Psoas muscle (tissue), 8 donors: ENCODE data around the gene FBXO48. TPM values are rescaled to one million over a fixed set of nuclear protein-coding genes. Genes with fewer than 3 reads are reported as not detected.

Source experiments
- ATAC-seq, 4 donors: fragments of 200-7000 bp; cut with Tn5 transposase; one replicate each; pipeline ENCODE4 v1.9.1; 2020; ENCODE audit warnings: moderate library complexity in 3 of 4, mild to moderate bottlenecking in 2 of 4
- DNase-seq, 2 donors: peaks; one replicate each; pipeline ENCODE4 v3.0.0-alpha.2; 2020
- H3K27ac ChIP-seq: fragments of 200-600 bp; one replicate; pipeline ENCODE4 v1.8.0; 2022
- H3K27me3 ChIP-seq, 3 donors: fragments of 200-600 bp in 1 of 3; one replicate each; pipeline versions ENCODE4 v1.6.1 to v1.8.0; 2013 to 2022; ENCODE audit warnings: low read length in 2 of 3, mild to moderate bottlenecking in 2 of 3, moderate library complexity in 1 of 3; ENCODE audit not compliant: insufficient read depth in 3 of 3
- H3K36me3 ChIP-seq, 2 donors: fragments of 200-600 bp in 1 of 2; one replicate each; pipeline versions ENCODE4 v1.6.1 to v1.8.0; 2013 to 2022; ENCODE audit warnings: low read depth in 1 of 2, mild to moderate bottlenecking in 1 of 2, moderate library complexity in 1 of 2; ENCODE audit not compliant: insufficient read depth in 1 of 2
- H3K4me1 ChIP-seq: fragments of 200-600 bp; one replicate; pipeline ENCODE4 v1.8.0; 2022
- H3K4me3 ChIP-seq: fragments of 200-600 bp; one replicate; pipeline ENCODE4 v1.8.0; 2022; ENCODE audit warnings: mild to moderate bottlenecking
- H3K9me3 ChIP-seq: fragments of 200-600 bp; one replicate; pipeline ENCODE4 v1.8.0; 2022
- CTCF ChIP-seq: fragments of 200-600 bp; IDR thresholded peaks from one replicate; pipeline ENCODE4 v1.8.0; 2022; ENCODE audit warnings: antibody characterized with exemption
- whole genome bisulfite sequencing, 3 donors: extraction: QIAGEN DNeasy Blood & Tissue Kit; methylation state at CpG; one replicate each; pipeline versions ENCODE4 v1.1.6 to v1.1.7; 2013; 5-methylcytosine and 5-hydroxymethylcytosine counted together
- intact Hi-C, 2 donors: fragments of 100-400 bp; cut with DNase I; formaldehyde crosslinking; loops; one replicate each; pipeline versions ENCODE4 v1.11.0 to v1.14.2; 2022
- polyA plus RNA-seq, 3 donors: library from polyadenylated mRNA; stranded (reverse); fragments of 200-250 nt; gene quantifications; one replicate each; pipeline ENCODE4 v1.2.3, GENCODE V29; 2013
- total RNA-seq, 4 donors: library from RNA; stranded (reverse); fragmentation: NEBNext Ultra II Directional in 2 of 4; extraction: Animal tissue kit (Norgen Biotek cat#: 25700) in 2 of 4; gene quantifications; one replicate each; pipeline versions ENCODE4 v1.2.1 to v1.2.4, GENCODE V29; 2021 to 2023
- donor health status: healthy with polysubstance abuse.
- donor health status: DM: no; HTN: no; CAD: no; lungs with moderate emphysema.
- donor health status: Bipolar disorder and iron deficiency.
- donor health status: healthy.
- donor health status: DM: yes; HTN: yes; CAD: no.
- donor health status: DM: no; HTN: no; CAD: no.
- donor health status: DM: no; HTN: no; CAD: no.
- donor health status: DM: yes; HTN: yes; CAD: no.

The FBXO48 gene
- total and polyA plus RNA-seq, 7 donors = 0.57 to 4.3 (median 0.97) TPM

DNA sequence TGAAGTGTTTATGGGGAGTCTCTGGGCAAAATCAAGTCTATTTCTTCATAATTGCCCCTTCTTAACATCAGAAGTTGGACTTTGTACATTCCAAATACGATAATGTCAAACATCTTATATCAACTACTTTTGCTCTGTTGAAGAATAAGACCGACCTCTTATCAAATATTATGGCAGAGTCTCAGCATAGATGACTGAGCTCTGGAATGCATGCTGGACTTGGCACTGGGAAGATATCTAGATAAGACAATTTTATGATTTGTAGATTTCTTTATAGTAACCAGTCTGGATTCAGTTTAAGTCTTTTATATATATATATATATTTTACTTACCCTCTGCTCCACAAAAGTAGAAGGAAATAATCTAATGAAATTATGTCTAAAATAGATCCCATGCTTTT is 8.5 kb upstream of the FBXO48 start:
- no peak for TF ChIP-seq CTCF

DNA sequence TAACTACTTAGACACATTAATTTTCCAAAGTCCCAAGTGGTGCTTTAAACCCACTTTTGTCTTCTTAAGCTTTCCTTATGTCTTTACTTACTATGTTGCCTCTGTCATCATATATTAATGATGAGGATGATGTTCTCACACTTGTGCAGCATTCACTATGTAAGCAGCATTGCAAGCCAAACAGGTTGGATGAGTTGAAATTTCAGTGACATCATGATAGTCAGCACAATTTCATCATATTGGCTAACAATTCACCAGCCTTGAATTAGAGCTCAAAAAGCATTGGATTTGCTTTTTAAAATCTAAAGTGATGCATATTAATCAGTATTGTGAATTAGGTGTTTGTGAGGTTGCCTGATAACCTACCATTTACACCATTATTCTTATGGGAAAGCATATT is 8.0 kb upstream of the FBXO48 start:
- Histone ChIP-seq H3K27me3 (no peaks in the 10 kb centered on the region), H3K9me3 (no peaks in the 10 kb centered on the region), H3K4me1 (no peaks in the 10 kb centered on the region), H3K27ac (no peak overlapping the region), H3K36me3 (no peaks in the 10 kb centered on the region), H3K4me3 (no peak overlapping the region)
- no peak for TF ChIP-seq CTCF
- no peak for ATAC-seq
- intact Hi-C loops = no loop called here
- DNase-seq = no peak

More for the DNA sequence above, 8.5 kb upstream of the FBXO48 start:
- no peaks in the 10 kb centered on the region for H3K27me3 ChIP-seq
- no peaks in the 10 kb centered on the region for H3K9me3 ChIP-seq
- no peak overlapping the region for H3K4me3 ChIP-seq
- whole genome bisulfite sequencing, 3 donors = 87 to 91% (median 90%) methylated on average over 2 of the region's 2 CpGs
- H3K27ac ChIP-seq = no peak overlapping the region
- no peaks in the 10 kb centered on the region for H3K4me1 ChIP-seq
- intact Hi-C loops = no loop called here
- ATAC-seq = no peak
- H3K36me3 ChIP-seq = no peaks in the 10 kb centered on the region
- no peak for DNase-seq

DNA sequence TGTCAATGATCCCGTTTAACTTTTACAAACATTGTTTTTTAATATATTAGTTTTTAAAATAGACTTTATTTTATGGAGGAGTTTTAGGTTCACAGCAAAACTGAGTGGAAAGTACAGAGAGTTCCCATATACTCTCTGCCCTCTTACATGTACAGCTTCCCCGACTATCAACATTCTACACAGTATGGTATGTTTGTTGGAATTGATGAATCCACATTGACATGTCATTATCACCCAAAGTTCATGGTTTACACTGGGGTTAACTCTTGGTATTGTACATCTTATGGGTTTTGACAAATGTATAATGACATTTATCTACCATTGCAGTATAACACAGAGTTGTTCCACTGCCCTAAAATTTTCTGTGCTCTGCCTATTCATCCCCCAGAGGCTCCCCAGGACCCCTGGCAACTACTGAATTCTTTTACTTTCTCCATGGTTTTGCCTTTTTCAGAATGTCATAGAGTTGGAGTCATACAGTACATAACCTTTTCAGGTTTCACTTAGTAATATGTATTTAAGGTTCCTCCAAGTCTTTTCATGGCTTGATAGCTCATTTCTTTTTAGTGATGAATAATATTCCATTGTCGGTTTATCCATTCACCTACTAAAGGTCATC is 5.8 kb upstream of the FBXO48 start:
- Histone ChIP-seq H3K9me3 (no peaks in the 10 kb centered on the region), H3K27me3 (no peaks in the 10 kb centered on the region), H3K27ac (no peak overlapping the region), H3K4me1 (no peaks in the 10 kb centered on the region), H3K4me3 (no peak overlapping the region), H3K36me3 (no peaks in the 10 kb centered on the region)
- WGBS, 3 donors = 91 to 96% (median 92%) methylated on average over 3 of the region's 3 CpGs
- ATAC-seq (no peak), DNase-seq (no peak)
- intact Hi-C loops = no loop called here
- no peak for TF ChIP-seq CTCF

DNA sequence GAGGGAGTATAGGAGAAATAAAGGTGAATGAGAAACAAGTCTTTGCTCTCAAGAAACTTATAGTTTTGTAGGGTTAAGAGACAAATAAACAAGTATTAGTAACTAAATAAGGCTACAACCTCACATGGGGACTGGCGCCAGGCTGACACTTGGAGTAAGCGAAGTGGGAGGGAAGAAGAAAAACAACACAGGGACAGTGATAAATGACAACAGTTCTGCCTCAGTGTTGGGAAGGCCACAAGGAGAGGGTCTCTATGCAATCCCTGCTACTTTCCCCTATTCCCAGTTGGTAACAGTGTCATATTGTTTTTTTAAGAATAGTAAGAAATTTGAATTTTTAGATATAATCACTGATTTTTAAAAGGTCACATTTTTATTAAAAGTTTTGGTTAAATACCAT is 4.3 kb upstream of the FBXO48 start:
- no peak overlapping the region for H3K27ac ChIP-seq
- intact Hi-C loops = no loop called here

More for the DNA sequence above, 4.3 kb upstream of the FBXO48 start:
- H3K4me1 ChIP-seq = peaks cover under 1% of the 10 kb centered on the region
- no peaks in the 10 kb centered on the region for H3K27me3 ChIP-seq
- TF ChIP-seq CTCF = no peak
- ATAC-seq (no peak), DNase-seq (no peak)
- no peaks in the 10 kb centered on the region for H3K9me3 ChIP-seq
- WGBS, 3 donors = 97 to 98% (median 97%) methylated on average over 2 of the region's 2 CpGs
- no peak overlapping the region for H3K4me3 ChIP-seq
- no peaks in the 10 kb centered on the region for H3K36me3 ChIP-seq
